IMR-90 (cell line): ENCODE results near the gene ATF6B. TPM values are rescaled to one million over a fixed set of nuclear protein-coding genes. Genes with fewer than 3 reads are reported as not detected.

Experiments
- ATAC-seq: fragments of 200-7000 bp; cut with Tn5 transposase; 2 replicates; pipeline ENCODE4 v1.9.1; 2020; ENCODE audit warnings: low read depth, mild to moderate bottlenecking, moderate library complexity
- BruUV-seq: library from RNA; stranded (reverse); fragments of 400-500 nt; replicated peaks from 2 replicates; lab custom pipeline; 2021; lab: Mats Ljungman, UMichigan
- CTCF ChIA-PET: fragments of 300-600 bp; formaldehyde crosslinking; extraction: SDS; loops from one replicate; lab custom pipeline; 2021; ENCODE audit warnings: antibody characterized with exemption; lab: Yijun Ruan, JAX
- POLR2A ChIA-PET: fragments of 300-600 bp; sonication (Branson Sonifier 250); formaldehyde crosslinking; loops from one replicate; lab custom pipeline; 2022; ENCODE audit warnings: antibody characterized with exemption; ENCODE audit not compliant: unreplicated experiment; lab: Charles Lee
- DNase-seq: peaks from one replicate; pipeline ENCODE4 v3.0.0; 2013
- H2AFZ ChIP-seq: replicated peaks from 2 replicates; pipeline ENCODE3; 2013; ENCODE audit warnings: low read length, mild to moderate bottlenecking; ENCODE audit not compliant: poor library complexity
- H2AK5ac ChIP-seq: 2 replicates; pipeline ENCODE4 v1.6.1; 2013; ENCODE audit warnings: low read depth, low read length, inconsistent platforms
- H2AK9ac ChIP-seq: replicated peaks from 2 replicates; pipeline ENCODE3; 2013; ENCODE audit warnings: mild to moderate bottlenecking, low read depth, low read length, moderate library complexity; ENCODE audit not compliant: poor library complexity
- H2BK120ac ChIP-seq: 2 replicates; pipeline ENCODE4 v1.6.1; 2013; ENCODE audit warnings: low read depth, low read length, inconsistent platforms
- H2BK15ac ChIP-seq: 3 replicates; pipeline ENCODE4 v1.6.1; 2013; ENCODE audit warnings: low read depth, low read length, inconsistent platforms
- H2BK20ac ChIP-seq: 2 replicates; pipeline ENCODE4 v1.6.1; 2013; ENCODE audit warnings: low read depth, mild to moderate bottlenecking, inconsistent platforms, low read length, moderate library complexity
- H2BK5ac ChIP-seq: 2 replicates; pipeline ENCODE4 v1.6.1; 2013; ENCODE audit warnings: mild to moderate bottlenecking, low read depth, low read length, inconsistent platforms; ENCODE audit not compliant: poor library complexity, severe bottlenecking
- H3K14ac ChIP-seq: replicated peaks from 2 replicates; pipeline ENCODE4 v1.6.1; 2013; ENCODE audit warnings: low read depth, low read length, inconsistent platforms
- H3K18ac ChIP-seq: 2 replicates; pipeline ENCODE4 v1.6.1; 2013; ENCODE audit warnings: low read depth, low read length, control low read depth
- H3K23ac ChIP-seq: 2 replicates; pipeline ENCODE4 v1.6.1; 2013; ENCODE audit warnings: low read depth, low read length, inconsistent platforms
- H3K27ac ChIP-seq: 2 replicates; pipeline ENCODE4 v1.5.1; 2013; ENCODE audit warnings: mild to moderate bottlenecking, control low read depth, low read length; ENCODE audit not compliant: insufficient read depth
- H3K27me3 ChIP-seq: 2 replicates; pipeline ENCODE4 v1.6.1; 2013; ENCODE audit warnings: low read length; ENCODE audit not compliant: control insufficient read depth, insufficient read depth
- H3K36me3 ChIP-seq: 2 replicates; pipeline ENCODE4 v1.6.1; 2013; ENCODE audit warnings: low read length, mixed read lengths; ENCODE audit not compliant: control insufficient read depth, insufficient read depth
- H3K4ac ChIP-seq: 2 replicates; pipeline ENCODE4 v1.6.1; 2013; ENCODE audit warnings: low read depth, low read length, inconsistent platforms
- H3K4me1 ChIP-seq: 2 replicates; pipeline ENCODE4 v1.6.1; 2013; ENCODE audit warnings: low read length, mixed read lengths; ENCODE audit not compliant: control insufficient read depth, insufficient read depth
- H3K4me2 ChIP-seq: 2 replicates; pipeline ENCODE4 v1.6.1; 2013; ENCODE audit warnings: low read depth, mild to moderate bottlenecking, control low read depth, low read length, moderate library complexity
- H3K4me3 ChIP-seq: 2 replicates; pipeline ENCODE4 v1.5.1; 2013; ENCODE audit warnings: low read depth, mild to moderate bottlenecking, control low read depth, low read length, moderate library complexity; ENCODE audit not compliant: insufficient read depth
- H3K56ac ChIP-seq: 2 replicates; pipeline ENCODE4 v1.6.1; 2013; ENCODE audit warnings: low read length, inconsistent platforms; ENCODE audit not compliant: insufficient read depth; ENCODE audit errors: extremely low read depth
- H3K79me1 ChIP-seq, 2 experiments: 2 replicates each; pipeline ENCODE4 v1.6.1; 2013; ENCODE audit warnings: low read length in 2 of 2, inconsistent platforms in 1 of 2, low read depth in 1 of 2
- H3K9ac ChIP-seq: 2 replicates; pipeline ENCODE4 v1.6.1; 2013; ENCODE audit warnings: low read depth, low read length, control low read depth
- H3K9me1 ChIP-seq: 2 replicates; pipeline ENCODE4 v1.6.1; 2013; ENCODE audit warnings: low read length, inconsistent platforms; ENCODE audit not compliant: insufficient read depth
- H3K9me3 ChIP-seq: 2 replicates; pipeline ENCODE4 v1.6.1; 2013; ENCODE audit warnings: low read length; ENCODE audit not compliant: control insufficient read depth, insufficient read depth
- H4K20me1 ChIP-seq: 2 replicates; pipeline ENCODE4 v1.6.1; 2013; ENCODE audit warnings: low read length, inconsistent platforms; ENCODE audit not compliant: insufficient read depth
- H4K5ac ChIP-seq: 2 replicates; pipeline ENCODE4 v1.6.1; 2013; ENCODE audit warnings: mild to moderate bottlenecking, low read depth, low read length, control low read depth
- H4K8ac ChIP-seq, 2 experiments: 2 replicates each; pipeline ENCODE4 v1.6.1; 2013; ENCODE audit warnings: low read depth in 2 of 2, low read length in 2 of 2, control low read depth in 1 of 2, inconsistent platforms in 1 of 2
- H4K91ac ChIP-seq: 2 replicates; pipeline ENCODE4 v1.6.1; 2013; ENCODE audit warnings: low read depth, low read length, inconsistent platforms; ENCODE audit not compliant: insufficient read depth
- BHLHE40 ChIP-seq: fragments of 150-350 bp; IDR thresholded peaks from 2 replicates; pipeline ENCODE4 v1.6.1; 2016; ENCODE audit warnings: mild to moderate bottlenecking, low read depth, low read length
- CEBPB ChIP-seq: IDR thresholded peaks from 2 replicates; pipeline ENCODE4 v1.6.1; 2012; ENCODE audit warnings: low read depth, low read length, improper control_type of control experiment
- CHD1 ChIP-seq: IDR thresholded peaks from 2 replicates; pipeline ENCODE4 v1.6.1; 2012; ENCODE audit warnings: low read depth, low read length, improper control_type of control experiment
- FOS ChIP-seq: fragments of 150-350 bp; IDR thresholded peaks from 2 replicates; pipeline ENCODE4 v1.6.1; 2016; ENCODE audit warnings: low read depth, low read length
- MAFK ChIP-seq: IDR thresholded peaks from 2 replicates; pipeline ENCODE4 v1.6.1; 2012; ENCODE audit warnings: low read depth, low read length, improper control_type of control experiment
- MAZ ChIP-seq: IDR thresholded peaks from 2 replicates; pipeline ENCODE4 v1.6.1; 2012; ENCODE audit warnings: low read depth, mild to moderate bottlenecking, low read length, improper control_type of control experiment, moderate library complexity, borderline replicate concordance
- MXI1 ChIP-seq: IDR thresholded peaks from 2 replicates; pipeline ENCODE4 v1.6.1; 2012; ENCODE audit warnings: low read depth, mild to moderate bottlenecking, low read length, moderate library complexity, borderline replicate concordance
- NFE2L2 ChIP-seq: fragments of 150-350 bp; IDR thresholded peaks from 2 replicates; pipeline ENCODE4 v1.6.1; 2016; ENCODE audit warnings: low read depth, mild to moderate bottlenecking, low read length
- POLR2A ChIP-seq: IDR thresholded peaks from 2 replicates; pipeline ENCODE4 v1.6.1; 2012; ENCODE audit warnings: mild to moderate bottlenecking, low read depth, low read length
- RAD21 ChIP-seq: IDR thresholded peaks from 2 replicates; pipeline ENCODE4 v1.6.1; 2012; ENCODE audit warnings: low read length, improper control_type of control experiment
- RCOR1 ChIP-seq: IDR thresholded peaks from 2 replicates; pipeline ENCODE4 v1.6.1; 2012; ENCODE audit warnings: mild to moderate bottlenecking, low read length, improper control_type of control experiment; ENCODE audit not compliant: insufficient replicate concordance
- RFX5 ChIP-seq: IDR thresholded peaks from 2 replicates; pipeline ENCODE4 v1.8.0; 2012; ENCODE audit warnings: low read depth, mild to moderate bottlenecking, low read length, moderate library complexity
- SMC3 ChIP-seq: fragments of 150-350 bp; IDR thresholded peaks from 2 replicates; pipeline ENCODE4 v1.6.1; 2016; ENCODE audit warnings: low read depth, mild to moderate bottlenecking, antibody characterized with exemption, low read length, moderate library complexity
- WGBS, 2 experiments: methylation state at CpG; one replicate each; pipeline versions ENCODE4 v1.1.5 to v1.1.7; 2013; ENCODE audit warnings: missing lambda C conversion rate in 2 of 2; ENCODE audit not compliant: insufficient read length in 1 of 2; ENCODE audit errors: extremely low coverage in 2 of 2; 5-methylcytosine and 5-hydroxymethylcytosine counted together
- dilution Hi-C: fragments of 300-500 bp; cut with HindIII; formaldehyde crosslinking; loops from one replicate; pipeline ENCODE4 v1.14.3; 2018; ENCODE audit warnings: low sequenced_read_pairs; ENCODE audit not compliant: unreplicated experiment
- in situ Hi-C: fragments of 300-500 bp; cut with MboI; formaldehyde crosslinking; loops from 3 replicates; pipeline ENCODE4 v1.14.3; 2019; ENCODE audit warnings: low sequenced_read_pairs, inconsistent platforms, mixed read lengths
- intact Hi-C: fragments of 100-400 bp; cut with micrococcal nuclease; formaldehyde crosslinking; loops from 2 replicates; pipeline ENCODE4 v1.10.0; 2022
- polyA plus RNA-seq, 3 experiments: library from polyadenylated mRNA; depleted of rRNA; stranded (reverse); fragments of >200 nt; gene quantifications; 2 replicates each; pipeline ENCODE4 v1.2.3, GENCODE V29; 2012; ENCODE audit warnings: low replicate concordance in 1 of 3
- total RNA-seq: library from RNA; depleted of rRNA; stranded (reverse); fragments of >200 nt; gene quantifications from 2 replicates; pipeline ENCODE4 v1.2.3, GENCODE V29; 2012
- TF ChIP-seq, protein P1 (sequence below): conservative IDR thresholded peaks from 2 replicates; pipeline ENCODE4 v1.5.1; 2012; ENCODE audit warnings: mild to moderate bottlenecking, low read depth, low read length, improper control_type of control experiment
- TF ChIP-seq, protein P2 (sequence below): fragments of 150-350 bp; IDR thresholded peaks from 2 replicates; pipeline ENCODE4 v1.6.1; 2017; ENCODE audit warnings: mild to moderate bottlenecking, antibody characterized with exemption, low read length, low read depth
- TF ChIP-seq, protein P3 (sequence below): fragments of 150-350 bp; IDR thresholded peaks from 2 replicates; pipeline ENCODE4 v1.6.1; 2016; ENCODE audit warnings: low read depth, mild to moderate bottlenecking, low read length, moderate library complexity, borderline replicate concordance

Gene ATF6B
- total and polyA plus RNA-seq, 2 of the 4 experiments (the other 2 are of a cell fraction), result 7.9 to 69.6 TPM

DNA sequence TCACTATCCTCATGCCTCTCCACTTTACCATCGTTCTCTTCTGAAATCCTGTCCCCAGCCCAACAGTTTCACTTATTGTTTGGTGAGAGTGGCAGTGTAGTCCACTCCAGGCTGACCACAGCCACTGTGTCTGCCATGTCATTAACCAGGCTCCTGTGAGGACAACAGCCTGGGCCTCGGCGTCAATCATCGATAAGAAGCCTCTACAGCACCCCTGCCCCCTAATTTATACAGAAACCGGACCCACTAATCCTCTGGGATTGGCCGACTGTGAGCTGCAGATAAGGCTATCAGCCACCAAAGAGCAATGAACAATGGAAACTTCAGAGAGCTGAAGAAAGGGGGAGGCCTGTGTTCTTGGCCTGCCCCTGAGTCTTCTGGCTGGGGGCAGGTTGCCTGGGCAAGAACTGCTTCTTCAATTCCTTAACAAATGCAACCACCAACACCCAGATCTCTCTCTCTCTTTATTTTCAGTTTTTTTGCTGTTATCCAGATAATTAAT is 39.8 kb upstream of the ATF6B start:
- POLR2A ChIA-PET, result interaction anchor here (1.0 kb wide), 1 partner anchor 9 kb away, joined by 3 read pairs; no protein-coding TSS in a partner anchor
- H3K9me1 ChIP-seq, result peaks cover 13% of the 10 kb centered on the region
- H4K5ac ChIP-seq, result no peak overlapping the region
- peaks cover 3% of the 10 kb centered on the region; the same call in 1 of the 2 replicates for H3K4me1 ChIP-seq
- in situ Hi-C loops, result no loop called here
- no peak overlapping the region for H3K23ac ChIP-seq
- no peak for TF ChIP-seq FOS
- TF ChIP-seq NFE2L2, result no peak
- TF ChIP-seq BHLHE40, result no peak
- no peak for TF ChIP-seq RAD21
- no peak for TF ChIP-seq CEBPB
- TF ChIP-seq, protein P1, sequence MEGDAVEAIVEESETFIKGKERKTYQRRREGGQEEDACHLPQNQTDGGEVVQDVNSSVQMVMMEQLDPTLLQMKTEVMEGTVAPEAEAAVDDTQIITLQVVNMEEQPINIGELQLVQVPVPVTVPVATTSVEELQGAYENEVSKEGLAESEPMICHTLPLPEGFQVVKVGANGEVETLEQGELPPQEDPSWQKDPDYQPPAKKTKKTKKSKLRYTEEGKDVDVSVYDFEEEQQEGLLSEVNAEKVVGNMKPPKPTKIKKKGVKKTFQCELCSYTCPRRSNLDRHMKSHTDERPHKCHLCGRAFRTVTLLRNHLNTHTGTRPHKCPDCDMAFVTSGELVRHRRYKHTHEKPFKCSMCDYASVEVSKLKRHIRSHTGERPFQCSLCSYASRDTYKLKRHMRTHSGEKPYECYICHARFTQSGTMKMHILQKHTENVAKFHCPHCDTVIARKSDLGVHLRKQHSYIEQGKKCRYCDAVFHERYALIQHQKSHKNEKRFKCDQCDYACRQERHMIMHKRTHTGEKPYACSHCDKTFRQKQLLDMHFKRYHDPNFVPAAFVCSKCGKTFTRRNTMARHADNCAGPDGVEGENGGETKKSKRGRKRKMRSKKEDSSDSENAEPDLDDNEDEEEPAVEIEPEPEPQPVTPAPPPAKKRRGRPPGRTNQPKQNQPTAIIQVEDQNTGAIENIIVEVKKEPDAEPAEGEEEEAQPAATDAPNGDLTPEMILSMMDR, result no peak
- no peak for TF ChIP-seq MAZ
- TF ChIP-seq, protein P2, sequence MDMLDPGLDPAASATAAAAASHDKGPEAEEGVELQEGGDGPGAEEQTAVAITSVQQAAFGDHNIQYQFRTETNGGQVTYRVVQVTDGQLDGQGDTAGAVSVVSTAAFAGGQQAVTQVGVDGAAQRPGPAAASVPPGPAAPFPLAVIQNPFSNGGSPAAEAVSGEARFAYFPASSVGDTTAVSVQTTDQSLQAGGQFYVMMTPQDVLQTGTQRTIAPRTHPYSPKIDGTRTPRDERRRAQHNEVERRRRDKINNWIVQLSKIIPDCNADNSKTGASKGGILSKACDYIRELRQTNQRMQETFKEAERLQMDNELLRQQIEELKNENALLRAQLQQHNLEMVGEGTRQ, result no peak
- no peak for TF ChIP-seq RCOR1
- TF ChIP-seq, protein P3, sequence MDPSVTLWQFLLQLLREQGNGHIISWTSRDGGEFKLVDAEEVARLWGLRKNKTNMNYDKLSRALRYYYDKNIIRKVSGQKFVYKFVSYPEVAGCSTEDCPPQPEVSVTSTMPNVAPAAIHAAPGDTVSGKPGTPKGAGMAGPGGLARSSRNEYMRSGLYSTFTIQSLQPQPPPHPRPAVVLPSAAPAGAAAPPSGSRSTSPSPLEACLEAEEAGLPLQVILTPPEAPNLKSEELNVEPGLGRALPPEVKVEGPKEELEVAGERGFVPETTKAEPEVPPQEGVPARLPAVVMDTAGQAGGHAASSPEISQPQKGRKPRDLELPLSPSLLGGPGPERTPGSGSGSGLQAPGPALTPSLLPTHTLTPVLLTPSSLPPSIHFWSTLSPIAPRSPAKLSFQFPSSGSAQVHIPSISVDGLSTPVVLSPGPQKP, result no peak
- no peak for TF ChIP-seq MXI1
- no peak for TF ChIP-seq CHD1
- TF ChIP-seq POLR2A, result no peak
- no peak for TF ChIP-seq MAFK
- TF ChIP-seq SMC3, result no peak
- no peak for TF ChIP-seq RFX5
- no peak overlapping the region for H3K4me3 ChIP-seq
- H4K8ac ChIP-seq, result no peak overlapping the region
- dilution Hi-C loops, result no loop called here
- H3K9ac ChIP-seq, result no peak overlapping the region
- no peak for ATAC-seq
- peaks cover 5 to 26% of the 10 kb centered on the region in 2 experiments; a peak in 3 of 4 replicates for H3K79me1 ChIP-seq
- no peak overlapping the region for H2BK20ac ChIP-seq
- H2BK5ac ChIP-seq, result no peak overlapping the region
- no peak overlapping the region for H3K14ac ChIP-seq
- no peak for DNase-seq
- H3K4me2 ChIP-seq, result no peak overlapping the region
- intact Hi-C loops, result no loop called here
- H3K18ac ChIP-seq, result no peak overlapping the region
- no peak overlapping the region for H3K4ac ChIP-seq
- no peaks in the 10 kb centered on the region for H3K27me3 ChIP-seq
- WGBS, 2 experiments, result no CpG with 5 or more reads among the region's 6 CpGs
- no peaks in the 10 kb centered on the region for H4K20me1 ChIP-seq
- H2BK15ac ChIP-seq, result no peak overlapping the region
- no peak overlapping the region for H3K56ac ChIP-seq
- H2BK120ac ChIP-seq, result no peak overlapping the region
- H4K91ac ChIP-seq, result no peak overlapping the region
- CTCF ChIA-PET, result no interaction called here
- H3K27ac ChIP-seq, result no peak overlapping the region
- H2AFZ ChIP-seq, result no peak overlapping the region
- H3K36me3 ChIP-seq, result peaks cover 56% of the 10 kb centered on the region
- no peaks in the 10 kb centered on the region for H3K9me3 ChIP-seq
- H2AK5ac ChIP-seq, result no peak overlapping the region
- BruUV-seq, result no TSS peak
- H2AK9ac ChIP-seq, result no peak overlapping the region
